SK-N-SH (cell line): Measurements from ENCODE around the gene ASIC3. TPM values are rescaled to one million over a fixed set of nuclear protein-coding genes. Genes with fewer than 3 reads are reported as not detected.

Experiments
- CTCF ChIA-PET: fragments of 300-600, 350-600 bp; formaldehyde crosslinking; extraction: SDS; loops from one replicate; lab custom pipeline; 2021; lab: Yijun Ruan, JAX
- POLR2A ChIA-PET: fragments of 350-600 bp; sonication (Branson Sonifier 250); formaldehyde crosslinking; extraction: SDS; loops from one replicate; lab custom pipeline; 2020; ENCODE audit warnings: antibody characterized with exemption, inconsistent platforms; lab: Yijun Ruan, JAX
- DNase-seq: peaks from one replicate; pipeline ENCODE4 v3.0.0; 2012
- H2AFZ ChIP-seq: fragments of 200-600 bp; sonication (generic); 2 replicates; pipeline ENCODE4 v1.8.1; 2016; ENCODE audit warnings: antibody characterized with exemption, mild to moderate bottlenecking, low read depth
- H3F3A ChIP-seq: fragments of 200-600 bp; sonication (generic); replicated peaks from 2 replicates; pipeline ENCODE3; 2016; ENCODE audit warnings: antibody characterized with exemption, mild to moderate bottlenecking; ENCODE audit not compliant: insufficient read depth
- H3K27ac ChIP-seq, 2 experiments: fragments of 200-500 bp in 1 of 2; fragments of 200-600 bp in 1 of 2; sonication (Bioruptor generic) in 1 of 2; sonication (generic), shearing (Covaris generic) in 1 of 2; 2 replicates each; pipeline versions ENCODE4 v1.5.1 to v1.6.1; 2014 to 2016; ENCODE audit warnings: low read depth in 2 of 2, inconsistent platforms in 1 of 2, low read length in 1 of 2, mild to moderate bottlenecking in 1 of 2, mixed read lengths in 1 of 2
- H3K27me3 ChIP-seq: fragments of 200-600 bp; sonication (generic), shearing (Covaris generic); 2 replicates; pipeline ENCODE4 v1.6.1; 2016; ENCODE audit warnings: mixed run types; ENCODE audit not compliant: insufficient read depth
- H3K36me3 ChIP-seq, 2 experiments: fragments of 200-500 bp in 1 of 2; fragments of 200-600 bp in 1 of 2; sonication (Bioruptor generic) in 1 of 2; sonication (generic) in 1 of 2; replicated peaks in 1 of 2; 2 replicates each; pipeline versions ENCODE3 to v1.5.1; 2014 to 2016; ENCODE audit warnings: low read length in 1 of 2, mild to moderate bottlenecking in 1 of 2; ENCODE audit not compliant: insufficient read depth in 2 of 2, control insufficient read depth in 1 of 2
- H3K4me1 ChIP-seq, 2 experiments: fragments of 200-500 bp in 1 of 2; fragments of 200-600 bp in 1 of 2; sonication (Bioruptor generic) in 1 of 2; sonication (generic), shearing (Covaris generic) in 1 of 2; 2 replicates each; pipeline versions ENCODE4 v1.5.1 to v1.6.1; 2014 to 2016; ENCODE audit warnings: low read depth in 1 of 2, low read length in 1 of 2, mixed run types in 1 of 2; ENCODE audit not compliant: insufficient read depth in 2 of 2, control insufficient read depth in 1 of 2
- H3K4me2 ChIP-seq: fragments of 200-600 bp; sonication (generic), shearing (Covaris generic); 2 replicates; pipeline ENCODE4 v1.6.1; 2017; ENCODE audit warnings: mixed run types
- H3K4me3 ChIP-seq, 2 experiments: fragments of 200-500 bp in 1 of 2; fragments of 200-600 bp in 1 of 2; sonication (Bioruptor generic) in 1 of 2; sonication (generic), shearing (Covaris generic) in 1 of 2; 2 replicates each; pipeline versions ENCODE4 v1.5.1 to v1.8.1; 2014 to 2016; ENCODE audit warnings: low read depth in 2 of 2, inconsistent platforms in 1 of 2, low read length in 1 of 2, mild to moderate bottlenecking in 1 of 2, mixed read lengths in 1 of 2, moderate library complexity in 1 of 2
- H3K79me2 ChIP-seq: fragments of 200-600 bp; sonication (generic); 2 replicates; pipeline ENCODE4 v1.8.1; 2017; ENCODE audit warnings: mild to moderate bottlenecking; ENCODE audit not compliant: insufficient read depth
- H3K9ac ChIP-seq: fragments of 200-600 bp; sonication (generic); 2 replicates; pipeline ENCODE4 v1.6.1; 2017; ENCODE audit warnings: mixed run types
- H3K9me2 ChIP-seq: fragments of 200-600 bp; sonication (generic); 2 replicates; pipeline ENCODE4 v1.6.1; 2017; ENCODE audit warnings: mixed run types
- H3K9me3 ChIP-seq: fragments of 200-600 bp; sonication (generic); 2 replicates; pipeline ENCODE4 v1.6.1; 2017; ENCODE audit warnings: mixed run types, mild to moderate bottlenecking, moderate library complexity
- H4K20me1 ChIP-seq: fragments of 200-600 bp; sonication (generic); 2 replicates; pipeline ENCODE4 v1.6.1; 2017; ENCODE audit warnings: mild to moderate bottlenecking, mixed run types; ENCODE audit not compliant: insufficient read depth
- ELF1 ChIP-seq: IDR thresholded peaks from 2 replicates; pipeline ENCODE4 v1.4.0; 2012
- EZH2phosphoT487 ChIP-seq: fragments of 200-600 bp; sonication (generic); IDR thresholded peaks from 2 replicates; pipeline ENCODE4 v1.6.1; 2017; ENCODE audit warnings: low read depth, mixed run types, mild to moderate bottlenecking, antibody characterized with exemption, moderate library complexity, borderline replicate concordance
- FOXJ3 ChIP-seq: sonication (generic); formaldehyde crosslinking; IDR thresholded peaks from 2 replicates; pipeline ENCODE4 v1.5.1; 2020; ENCODE audit warnings: mild to moderate bottlenecking, missing genetic modification reagents
- FOXM1 ChIP-seq: IDR thresholded peaks from 2 replicates; pipeline ENCODE4 v1.4.0; 2012; ENCODE audit warnings: low read depth, mild to moderate bottlenecking
- MEF2A ChIP-seq: IDR thresholded peaks from 2 replicates; pipeline ENCODE4 v1.4.0; 2012; ENCODE audit warnings: low read depth, borderline replicate concordance
- MXI1 ChIP-seq: IDR thresholded peaks from 2 replicates; pipeline ENCODE4 v1.6.1; 2012; ENCODE audit warnings: mild to moderate bottlenecking, low read depth, low read length, improper control_type of control experiment
- NRF1 ChIP-seq: IDR thresholded peaks from 2 replicates; pipeline ENCODE4 v1.6.1; 2012; ENCODE audit warnings: low read depth, mild to moderate bottlenecking, low read length
- RAD21 ChIP-seq: IDR thresholded peaks from 2 replicates; pipeline ENCODE4 v1.6.1; 2012; ENCODE audit warnings: mild to moderate bottlenecking, low read length
- RCOR1 ChIP-seq: fragments of 150-350 bp; IDR thresholded peaks from 2 replicates; pipeline ENCODE4 v1.6.1; 2017; ENCODE audit warnings: antibody characterized with exemption, low read length
- SIN3A ChIP-seq: IDR thresholded peaks from 2 replicates; pipeline ENCODE4 v1.6.1; 2012; ENCODE audit warnings: low read depth, mild to moderate bottlenecking, low read length, moderate library complexity, borderline replicate concordance
- TAF1 ChIP-seq: IDR thresholded peaks from 2 replicates; pipeline ENCODE4 v1.6.1; 2012; ENCODE audit warnings: low read depth, mild to moderate bottlenecking, low read length, moderate library complexity, borderline replicate concordance
- WGBS: methylation state at CpG from one replicate; pipeline ENCODE4 v1.1.6; 2017; ENCODE audit warnings: low lambda C conversion rate; 5-methylcytosine and 5-hydroxymethylcytosine counted together
- polyA plus RNA-seq, 3 experiments: library from polyadenylated mRNA; depleted of rRNA; stranded (reverse); fragments of >200 nt; gene quantifications; 2 replicates each; pipeline ENCODE4 v1.2.3, GENCODE V29; 2012
- TF ChIP-seq, protein P1 (sequence below): IDR thresholded peaks from 2 replicates; pipeline ENCODE4 v1.4.0; 2012; ENCODE audit warnings: low read depth, borderline replicate concordance
- TF ChIP-seq, protein P2 (sequence below): IDR thresholded peaks from 2 replicates; pipeline ENCODE4 v1.4.0; 2012; ENCODE audit warnings: low read depth, borderline replicate concordance
- TF ChIP-seq, protein P3 (sequence below): IDR thresholded peaks from 2 replicates; pipeline ENCODE4 v1.6.1; 2012; ENCODE audit warnings: mild to moderate bottlenecking, low read depth, low read length, moderate library complexity
- TF ChIP-seq, protein P4 (sequence below): fragments of 200-600 bp; sonication (generic); IDR thresholded peaks from 2 replicates; pipeline ENCODE4 v1.6.1; 2017; ENCODE audit warnings: antibody characterized with exemption, mild to moderate bottlenecking, moderate library complexity
- TF ChIP-seq, protein P5 (sequence below): fragments of 150-350 bp; IDR thresholded peaks from 2 replicates; pipeline ENCODE4 v1.6.1; 2016; ENCODE audit warnings: mild to moderate bottlenecking, low read depth, low read length
- TF ChIP-seq, protein P6 (sequence below): IDR thresholded peaks from 2 replicates; pipeline ENCODE4; 2012

ASIC3 gene
- polyA plus RNA-seq, 1 of the 3 experiments (the other 2 are of a cell fraction) = 4.5 TPM

DNA sequence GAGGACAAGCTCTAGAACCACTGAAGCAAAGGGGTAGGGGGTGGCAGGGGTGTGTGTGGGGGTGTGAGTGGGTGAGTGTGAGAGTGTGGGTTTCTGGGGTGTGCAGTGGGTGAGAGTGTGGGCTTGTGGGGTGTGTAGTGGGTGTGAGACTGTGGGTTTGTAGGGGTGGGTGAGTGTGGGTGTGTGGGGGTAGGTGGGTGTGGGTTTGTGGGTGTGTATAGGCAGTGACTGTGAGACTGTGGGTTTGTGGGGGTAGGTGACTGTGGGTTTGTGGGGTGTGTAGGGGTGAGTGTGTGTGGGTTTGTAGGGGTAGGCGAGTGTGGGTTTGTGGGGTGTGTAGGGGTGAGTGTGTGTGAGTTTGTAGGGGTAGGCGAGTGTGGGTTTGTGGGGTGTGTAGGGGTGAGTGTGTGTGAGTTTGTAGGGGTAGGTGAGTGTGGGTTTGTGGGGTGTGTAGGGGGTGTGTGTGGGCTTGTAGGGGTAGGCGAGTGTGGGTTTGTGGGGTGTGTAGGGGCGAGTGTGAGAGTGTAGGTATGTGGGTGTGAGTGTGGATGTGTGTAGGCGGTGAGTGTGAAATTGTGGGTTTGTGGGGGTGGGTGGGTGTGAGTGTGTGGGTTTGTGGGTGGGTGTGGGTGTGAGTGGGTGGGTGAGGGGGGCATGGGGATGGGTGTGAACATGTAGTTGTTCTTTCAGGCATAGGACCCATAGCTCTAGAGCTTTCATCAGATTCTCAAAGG is 48.7 kb upstream of the ASIC3 start:
- H2AFZ ChIP-seq = no peak overlapping the region
- CTCF ChIA-PET = interaction anchor here (1.0 to 2.8 kb wide), 4 partner anchors 9 to 101 kb away, joined by 3 to 12 read pairs (median 9); no protein-coding TSS in a partner anchor
- no peak overlapping the region for H3K27ac ChIP-seq
- 70% methylated on average over 5 of the region's 5 CpGs for WGBS
- H3K36me3 ChIP-seq = no peaks in the 10 kb centered on the region
- peaks cover 0 to 5% of the 10 kb centered on the region in 2 experiments; a peak in 1 of 4 replicates for H3K4me1 ChIP-seq
- H3K9ac ChIP-seq = no peak overlapping the region
- no peaks in the 10 kb centered on the region for H3F3A ChIP-seq
- TF ChIP-seq RAD21 = no peak
- TF ChIP-seq EZH2phosphoT487 = no peak
- TF ChIP-seq, protein P1, sequence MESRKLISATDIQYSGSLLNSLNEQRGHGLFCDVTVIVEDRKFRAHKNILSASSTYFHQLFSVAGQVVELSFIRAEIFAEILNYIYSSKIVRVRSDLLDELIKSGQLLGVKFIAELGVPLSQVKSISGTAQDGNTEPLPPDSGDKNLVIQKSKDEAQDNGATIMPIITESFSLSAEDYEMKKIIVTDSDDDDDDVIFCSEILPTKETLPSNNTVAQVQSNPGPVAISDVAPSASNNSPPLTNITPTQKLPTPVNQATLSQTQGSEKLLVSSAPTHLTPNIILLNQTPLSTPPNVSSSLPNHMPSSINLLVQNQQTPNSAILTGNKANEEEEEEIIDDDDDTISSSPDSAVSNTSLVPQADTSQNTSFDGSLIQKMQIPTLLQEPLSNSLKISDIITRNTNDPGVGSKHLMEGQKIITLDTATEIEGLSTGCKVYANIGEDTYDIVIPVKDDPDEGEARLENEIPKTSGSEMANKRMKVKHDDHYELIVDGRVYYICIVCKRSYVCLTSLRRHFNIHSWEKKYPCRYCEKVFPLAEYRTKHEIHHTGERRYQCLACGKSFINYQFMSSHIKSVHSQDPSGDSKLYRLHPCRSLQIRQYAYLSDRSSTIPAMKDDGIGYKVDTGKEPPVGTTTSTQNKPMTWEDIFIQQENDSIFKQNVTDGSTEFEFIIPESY = no peak
- no peak for TF ChIP-seq RCOR1
- TF ChIP-seq ELF1 = no peak
- no peak for TF ChIP-seq TAF1
- TF ChIP-seq FOXM1 = no peak
- TF ChIP-seq, protein P2, sequence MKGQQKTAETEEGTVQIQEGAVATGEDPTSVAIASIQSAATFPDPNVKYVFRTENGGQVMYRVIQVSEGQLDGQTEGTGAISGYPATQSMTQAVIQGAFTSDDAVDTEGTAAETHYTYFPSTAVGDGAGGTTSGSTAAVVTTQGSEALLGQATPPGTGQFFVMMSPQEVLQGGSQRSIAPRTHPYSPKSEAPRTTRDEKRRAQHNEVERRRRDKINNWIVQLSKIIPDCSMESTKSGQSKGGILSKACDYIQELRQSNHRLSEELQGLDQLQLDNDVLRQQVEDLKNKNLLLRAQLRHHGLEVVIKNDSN = no peak
- TF ChIP-seq MEF2A = no peak
- no peak for TF ChIP-seq FOXJ3
- TF ChIP-seq, protein P3, sequence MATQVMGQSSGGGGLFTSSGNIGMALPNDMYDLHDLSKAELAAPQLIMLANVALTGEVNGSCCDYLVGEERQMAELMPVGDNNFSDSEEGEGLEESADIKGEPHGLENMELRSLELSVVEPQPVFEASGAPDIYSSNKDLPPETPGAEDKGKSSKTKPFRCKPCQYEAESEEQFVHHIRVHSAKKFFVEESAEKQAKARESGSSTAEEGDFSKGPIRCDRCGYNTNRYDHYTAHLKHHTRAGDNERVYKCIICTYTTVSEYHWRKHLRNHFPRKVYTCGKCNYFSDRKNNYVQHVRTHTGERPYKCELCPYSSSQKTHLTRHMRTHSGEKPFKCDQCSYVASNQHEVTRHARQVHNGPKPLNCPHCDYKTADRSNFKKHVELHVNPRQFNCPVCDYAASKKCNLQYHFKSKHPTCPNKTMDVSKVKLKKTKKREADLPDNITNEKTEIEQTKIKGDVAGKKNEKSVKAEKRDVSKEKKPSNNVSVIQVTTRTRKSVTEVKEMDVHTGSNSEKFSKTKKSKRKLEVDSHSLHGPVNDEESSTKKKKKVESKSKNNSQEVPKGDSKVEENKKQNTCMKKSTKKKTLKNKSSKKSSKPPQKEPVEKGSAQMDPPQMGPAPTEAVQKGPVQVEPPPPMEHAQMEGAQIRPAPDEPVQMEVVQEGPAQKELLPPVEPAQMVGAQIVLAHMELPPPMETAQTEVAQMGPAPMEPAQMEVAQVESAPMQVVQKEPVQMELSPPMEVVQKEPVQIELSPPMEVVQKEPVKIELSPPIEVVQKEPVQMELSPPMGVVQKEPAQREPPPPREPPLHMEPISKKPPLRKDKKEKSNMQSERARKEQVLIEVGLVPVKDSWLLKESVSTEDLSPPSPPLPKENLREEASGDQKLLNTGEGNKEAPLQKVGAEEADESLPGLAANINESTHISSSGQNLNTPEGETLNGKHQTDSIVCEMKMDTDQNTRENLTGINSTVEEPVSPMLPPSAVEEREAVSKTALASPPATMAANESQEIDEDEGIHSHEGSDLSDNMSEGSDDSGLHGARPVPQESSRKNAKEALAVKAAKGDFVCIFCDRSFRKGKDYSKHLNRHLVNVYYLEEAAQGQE = no peak
- no peak for TF ChIP-seq SIN3A
- TF ChIP-seq, protein P4, sequence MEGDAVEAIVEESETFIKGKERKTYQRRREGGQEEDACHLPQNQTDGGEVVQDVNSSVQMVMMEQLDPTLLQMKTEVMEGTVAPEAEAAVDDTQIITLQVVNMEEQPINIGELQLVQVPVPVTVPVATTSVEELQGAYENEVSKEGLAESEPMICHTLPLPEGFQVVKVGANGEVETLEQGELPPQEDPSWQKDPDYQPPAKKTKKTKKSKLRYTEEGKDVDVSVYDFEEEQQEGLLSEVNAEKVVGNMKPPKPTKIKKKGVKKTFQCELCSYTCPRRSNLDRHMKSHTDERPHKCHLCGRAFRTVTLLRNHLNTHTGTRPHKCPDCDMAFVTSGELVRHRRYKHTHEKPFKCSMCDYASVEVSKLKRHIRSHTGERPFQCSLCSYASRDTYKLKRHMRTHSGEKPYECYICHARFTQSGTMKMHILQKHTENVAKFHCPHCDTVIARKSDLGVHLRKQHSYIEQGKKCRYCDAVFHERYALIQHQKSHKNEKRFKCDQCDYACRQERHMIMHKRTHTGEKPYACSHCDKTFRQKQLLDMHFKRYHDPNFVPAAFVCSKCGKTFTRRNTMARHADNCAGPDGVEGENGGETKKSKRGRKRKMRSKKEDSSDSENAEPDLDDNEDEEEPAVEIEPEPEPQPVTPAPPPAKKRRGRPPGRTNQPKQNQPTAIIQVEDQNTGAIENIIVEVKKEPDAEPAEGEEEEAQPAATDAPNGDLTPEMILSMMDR = no peak
- TF ChIP-seq, protein P5, sequence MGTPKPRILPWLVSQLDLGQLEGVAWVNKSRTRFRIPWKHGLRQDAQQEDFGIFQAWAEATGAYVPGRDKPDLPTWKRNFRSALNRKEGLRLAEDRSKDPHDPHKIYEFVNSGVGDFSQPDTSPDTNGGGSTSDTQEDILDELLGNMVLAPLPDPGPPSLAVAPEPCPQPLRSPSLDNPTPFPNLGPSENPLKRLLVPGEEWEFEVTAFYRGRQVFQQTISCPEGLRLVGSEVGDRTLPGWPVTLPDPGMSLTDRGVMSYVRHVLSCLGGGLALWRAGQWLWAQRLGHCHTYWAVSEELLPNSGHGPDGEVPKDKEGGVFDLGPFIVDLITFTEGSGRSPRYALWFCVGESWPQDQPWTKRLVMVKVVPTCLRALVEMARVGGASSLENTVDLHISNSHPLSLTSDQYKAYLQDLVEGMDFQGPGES = no peak
- no peak for TF ChIP-seq NRF1
- no peak for TF ChIP-seq MXI1
- TF ChIP-seq, protein P6, sequence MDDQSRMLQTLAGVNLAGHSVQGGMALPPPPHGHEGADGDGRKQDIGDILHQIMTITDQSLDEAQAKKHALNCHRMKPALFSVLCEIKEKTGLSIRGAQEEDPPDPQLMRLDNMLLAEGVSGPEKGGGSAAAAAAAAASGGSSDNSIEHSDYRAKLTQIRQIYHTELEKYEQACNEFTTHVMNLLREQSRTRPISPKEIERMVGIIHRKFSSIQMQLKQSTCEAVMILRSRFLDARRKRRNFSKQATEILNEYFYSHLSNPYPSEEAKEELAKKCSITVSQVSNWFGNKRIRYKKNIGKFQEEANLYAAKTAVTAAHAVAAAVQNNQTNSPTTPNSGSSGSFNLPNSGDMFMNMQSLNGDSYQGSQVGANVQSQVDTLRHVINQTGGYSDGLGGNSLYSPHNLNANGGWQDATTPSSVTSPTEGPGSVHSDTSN = no peak
- H3K9me2 ChIP-seq = no peaks in the 10 kb centered on the region
- POLR2A ChIA-PET = no interaction called here
- no peaks in the 10 kb centered on the region for H4K20me1 ChIP-seq
- H3K4me3 ChIP-seq = no peak overlapping the region
- H3K4me2 ChIP-seq = no peak overlapping the region
- no peaks in the 10 kb centered on the region for H3K9me3 ChIP-seq
- peak; percentile 19 for DNase-seq
- no peaks in the 10 kb centered on the region for H3K27me3 ChIP-seq
- no peaks in the 10 kb centered on the region for H3K79me2 ChIP-seq
